Stimulated activated CD8-positive, alpha-beta memory T cell treated with anti-CD3 and anti-CD28 coated beads, Interleukin-15, amount 100 ng/mL, for 24 hours (primary cell): ENCODE results near the gene FUT1.
"Not testable (repeated sequence)": the region's sequence is repeated elsewhere in the genome, so short reads cannot be mapped to it uniquely, and the experiment has no call there.

Source experiments
- DNase-seq: peaks from one replicate; pipeline ENCODE4 v3.0.0-alpha.2; 2020; ENCODE audit warnings: low read depth

The FUT1 gene

GRCh38 chr19:48768171-48768753, 15.8 kb upstream of the FUT1 start:
- DNase-seq, result not testable (repeated sequence)

GRCh38 chr19:48765816-48766215, 13.4 kb upstream of the FUT1 start:
- not testable (repeated sequence) for DNase-seq

GRCh38 chr19:48760504-48761205, 8.2 kb upstream of the FUT1 start:
- no peak for DNase-seq

GRCh38 chr19:48757741-48758144, 5.3 kb upstream of the FUT1 start:
- DNase-seq, result no peak

GRCh38 chr19:48757089-48757675, 4.7 kb upstream of the FUT1 start:
- no peak for DNase-seq

- DNase-seq, result no peak
Measured at GRCh38 chr19:48756686-48757085, 4.2 kb upstream of the FUT1 start.

GRCh38 chr19:48756212-48756611, 3.8 kb upstream of the FUT1 start:
- DNase-seq, result no peak

GRCh38 chr19:48755787-48756186, 3.3 kb upstream of the FUT1 start:
- DNase-seq, result no peak

GRCh38 chr19:48755084-48755641, 2.7 kb upstream of the FUT1 start, which contains the start of gene FGF21:
Gene FGF21, plus strand, starts transcription at chr19:48755524. Its CDS starts 713 bp downstream, at chr19:48756237.
- no peak for DNase-seq

GRCh38 chr19:48751845-48752495, 471 bp downstream of the FUT1 start:
- no peak for DNase-seq

GRCh38 chr19:48750771-48751504, 1.5 kb downstream of the FUT1 start:
- DNase-seq, result no peak

- DNase-seq, result no peak
Measured at GRCh38 chr19:48750351-48750750, 2.1 kb downstream of the FUT1 start.

GRCh38 chr19:48749571-48750198, 2.8 kb downstream of the FUT1 start:
- no peak for DNase-seq

- DNase-seq, result no peak
Measured at GRCh38 chr19:48746738-48747575, 5.5 kb downstream of the FUT1 start, which contains the start of gene IZUMO1. Gene IZUMO1, minus strand, starts transcription at chr19:48746909. Its CDS starts 1,050 bp downstream, at chr19:48745859.

GRCh38 chr19:48746110-48746509, 6.3 kb downstream of the FUT1 start:
- DNase-seq, result no peak

- no peak for DNase-seq
Measured at GRCh38 chr19:48745208-48745995, 7.0 kb downstream of the FUT1 start.

GRCh38 chr19:48742096-48742495, 10.3 kb downstream of the FUT1 start:
- DNase-seq, result no peak

- DNase-seq, result no peak
Measured at GRCh38 chr19:48741129-48741999, 11.1 kb downstream of the FUT1 start.
